ENCODE data around the gene PCDHGB2. TPM values are rescaled to one million over a fixed set of nuclear protein-coding genes. Genes with fewer than 3 reads are reported as not detected.

The PCDHGB2 gene
- total and polyA plus RNA-seq, 2 experiments from 2014 or later, result 0.33 TPM; not detected in 1

DNA sequence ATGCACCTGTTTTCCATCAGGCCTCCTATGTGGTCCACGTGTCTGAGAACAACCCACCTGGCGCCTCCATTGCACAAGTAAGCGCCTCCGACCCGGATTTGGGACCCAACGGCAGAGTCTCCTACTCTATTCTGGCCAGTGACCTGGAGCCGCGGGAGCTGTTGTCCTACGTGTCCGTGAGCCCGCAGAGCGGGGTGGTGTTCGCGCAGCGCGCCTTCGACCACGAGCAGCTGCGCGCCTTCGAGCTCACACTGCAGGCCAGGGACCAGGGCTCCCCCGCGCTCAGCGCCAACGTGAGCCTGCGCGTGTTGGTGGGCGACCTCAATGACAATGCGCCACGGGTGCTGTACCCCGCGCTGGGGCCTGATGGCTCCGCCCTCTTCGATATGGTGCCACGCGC, 8.2 kb upstream of the PCDHGB2 start:
- no peaks in the 10 kb centered on the region for H3K27me3 ChIP-seq
- TF ChIP-seq, protein P1, sequence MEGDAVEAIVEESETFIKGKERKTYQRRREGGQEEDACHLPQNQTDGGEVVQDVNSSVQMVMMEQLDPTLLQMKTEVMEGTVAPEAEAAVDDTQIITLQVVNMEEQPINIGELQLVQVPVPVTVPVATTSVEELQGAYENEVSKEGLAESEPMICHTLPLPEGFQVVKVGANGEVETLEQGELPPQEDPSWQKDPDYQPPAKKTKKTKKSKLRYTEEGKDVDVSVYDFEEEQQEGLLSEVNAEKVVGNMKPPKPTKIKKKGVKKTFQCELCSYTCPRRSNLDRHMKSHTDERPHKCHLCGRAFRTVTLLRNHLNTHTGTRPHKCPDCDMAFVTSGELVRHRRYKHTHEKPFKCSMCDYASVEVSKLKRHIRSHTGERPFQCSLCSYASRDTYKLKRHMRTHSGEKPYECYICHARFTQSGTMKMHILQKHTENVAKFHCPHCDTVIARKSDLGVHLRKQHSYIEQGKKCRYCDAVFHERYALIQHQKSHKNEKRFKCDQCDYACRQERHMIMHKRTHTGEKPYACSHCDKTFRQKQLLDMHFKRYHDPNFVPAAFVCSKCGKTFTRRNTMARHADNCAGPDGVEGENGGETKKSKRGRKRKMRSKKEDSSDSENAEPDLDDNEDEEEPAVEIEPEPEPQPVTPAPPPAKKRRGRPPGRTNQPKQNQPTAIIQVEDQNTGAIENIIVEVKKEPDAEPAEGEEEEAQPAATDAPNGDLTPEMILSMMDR (IDR thresholded peaks at IDR 0.05; ENCODE audit: poor library complexity), result no peak
- TF ChIP-seq EZH2 (IDR thresholded peaks at IDR 0.05; ENCODE audit: borderline replicate concordance), result no peak
- TF ChIP-seq EZH2phosphoT487 (IDR thresholded peaks at IDR 0.05; ENCODE audit: low read depth, severe bottlenecking, unreplicated experiment), result no peak
- no peak for DNase-seq (ENCODE audit: low spot score)
- H4K20me1 ChIP-seq (ENCODE audit: insufficient read depth, poor library complexity, severe bottlenecking), result no peaks in the 10 kb centered on the region
- no peaks in the 10 kb centered on the region for H3K36me3 ChIP-seq (replicated peaks; ENCODE audit: insufficient read depth, low read depth)
- 95% methylated on average over 30 of the region's 36 CpGs for WGBS (ENCODE audit: low lambda C conversion rate, missing lambda C conversion rate)
- no peak overlapping the region for H3K27ac ChIP-seq
- H3K9me3 ChIP-seq (ENCODE audit: low read depth), result no peaks in the 10 kb centered on the region
- H3K4me1 ChIP-seq (ENCODE audit: insufficient read depth), result no peaks in the 10 kb centered on the region
- H3K4me2 ChIP-seq, result no peak overlapping the region
- no peak overlapping the region for H2AFZ ChIP-seq
- no peaks in the 10 kb centered on the region for H3K9me2 ChIP-seq (replicated peaks; ENCODE audit: insufficient read depth)
- no peak overlapping the region for H3K4me3 ChIP-seq
- no peaks in the 10 kb centered on the region for H3K79me2 ChIP-seq

DNA sequence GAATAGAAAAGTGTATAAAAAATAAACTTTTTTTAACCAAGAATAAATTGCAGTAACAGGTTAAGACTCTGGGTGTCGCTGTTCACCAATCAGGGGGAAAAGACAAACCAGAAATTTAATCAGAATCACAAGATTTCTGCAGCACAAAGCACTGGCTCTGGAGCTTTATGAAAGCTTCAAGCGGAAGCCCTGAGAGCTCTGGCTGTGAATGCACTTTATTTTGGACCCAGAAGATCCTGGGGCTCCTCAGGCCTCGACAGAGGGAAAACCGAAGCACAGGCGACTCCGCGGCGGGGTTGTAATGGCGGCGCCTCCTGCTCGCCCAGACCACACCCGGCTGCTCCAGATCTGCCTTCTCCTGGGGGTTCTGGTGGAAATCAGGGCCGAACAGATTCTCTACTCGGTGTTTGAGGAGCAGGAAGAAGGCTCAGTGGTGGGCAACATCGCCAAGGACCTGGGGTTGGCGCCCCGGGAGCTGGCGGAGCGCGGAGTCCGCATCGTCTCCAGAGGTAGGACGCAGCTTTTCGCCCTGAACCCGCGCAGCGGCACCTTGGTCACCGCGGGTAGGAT, 4.8 kb upstream of the PCDHGB2 start, which contains the start of gene PCDHGA4:
TSS of gene PCDHGA4 (plus strand) at position 122 of the 570 bp plus-strand sequence. CDS start at position 209, 87 bp downstream.
- no peaks in the 10 kb centered on the region for H3K9me2 ChIP-seq (replicated peaks; ENCODE audit: insufficient read depth)
- no peaks in the 10 kb centered on the region for H3K27me3 ChIP-seq
- no peaks in the 10 kb centered on the region for H3K9me3 ChIP-seq (ENCODE audit: low read depth)
- no peaks in the 10 kb centered on the region for H4K20me1 ChIP-seq (ENCODE audit: insufficient read depth, poor library complexity, severe bottlenecking)
- H3K4me1 ChIP-seq (ENCODE audit: insufficient read depth), result no peaks in the 10 kb centered on the region
- no peaks in the 10 kb centered on the region for H3K79me2 ChIP-seq
- H3K4me2 ChIP-seq, result no peak within 1 kb of the TSS
- H2AFZ ChIP-seq, result no peak within 1 kb of the TSS
- H3K36me3 ChIP-seq (replicated peaks; ENCODE audit: insufficient read depth, low read depth), result no peaks in the 10 kb centered on the region
- WGBS (ENCODE audit: low lambda C conversion rate, missing lambda C conversion rate), result 94% methylated on average over 29 of the region's 29 CpGs
- TF ChIP-seq EZH2phosphoT487 (IDR thresholded peaks at IDR 0.05; ENCODE audit: low read depth, severe bottlenecking, unreplicated experiment) (no peak), EZH2 (IDR thresholded peaks at IDR 0.05; ENCODE audit: borderline replicate concordance) (no peak)
- TF ChIP-seq, protein P1 (IDR thresholded peaks at IDR 0.05; ENCODE audit: poor library complexity), result no peak
- H3K27ac ChIP-seq, result no peak within 1 kb of the TSS
- no peak for DNase-seq (ENCODE audit: low spot score)
- no peak within 1 kb of the TSS for H3K4me3 ChIP-seq

DNA sequence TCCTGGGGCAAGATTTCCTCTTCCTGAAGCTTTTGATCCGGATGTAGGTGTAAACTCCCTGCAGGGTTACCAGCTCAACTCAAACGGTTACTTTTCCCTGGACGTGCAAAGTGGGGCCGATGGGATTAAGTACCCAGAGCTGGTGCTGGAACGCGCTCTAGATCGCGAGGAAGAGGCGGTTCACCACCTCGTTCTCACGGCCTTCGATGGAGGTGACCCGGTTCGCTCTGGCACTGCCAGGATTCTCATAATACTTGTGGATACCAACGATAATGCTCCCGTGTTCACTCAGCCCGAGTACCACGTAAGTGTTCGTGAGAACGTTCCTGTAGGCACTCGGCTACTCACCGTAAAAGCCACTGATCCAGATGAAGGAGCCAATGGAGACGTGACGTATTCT, 4.2 kb upstream of the PCDHGB2 start:
- H3K4me3 ChIP-seq, result no peak overlapping the region
- no peak overlapping the region for H2AFZ ChIP-seq
- no peaks in the 10 kb centered on the region for H3K27me3 ChIP-seq
- no peaks in the 10 kb centered on the region for H3K36me3 ChIP-seq (replicated peaks; ENCODE audit: insufficient read depth, low read depth)
- TF ChIP-seq, protein P1 (IDR thresholded peaks at IDR 0.05; ENCODE audit: poor library complexity), result no peak
- TF ChIP-seq EZH2phosphoT487 (IDR thresholded peaks at IDR 0.05; ENCODE audit: low read depth, severe bottlenecking, unreplicated experiment), result no peak
- TF ChIP-seq EZH2 (IDR thresholded peaks at IDR 0.05; ENCODE audit: borderline replicate concordance), result no peak
- H3K27ac ChIP-seq, result no peak overlapping the region
- no peaks in the 10 kb centered on the region for H4K20me1 ChIP-seq (ENCODE audit: insufficient read depth, poor library complexity, severe bottlenecking)
- no peaks in the 10 kb centered on the region for H3K4me1 ChIP-seq (ENCODE audit: insufficient read depth)
- H3K4me2 ChIP-seq, result no peak overlapping the region
- H3K9me2 ChIP-seq (replicated peaks; ENCODE audit: insufficient read depth), result no peaks in the 10 kb centered on the region
- no peaks in the 10 kb centered on the region for H3K9me3 ChIP-seq (ENCODE audit: low read depth)
- no peak for DNase-seq (ENCODE audit: low spot score)
- 94% methylated on average over 24 of the region's 24 CpGs for WGBS (ENCODE audit: low lambda C conversion rate, missing lambda C conversion rate)
- no peaks in the 10 kb centered on the region for H3K79me2 ChIP-seq

All from hepatocyte (in vitro differentiated cells).